Keratinocyte (primary cell): ENCODE results near the gene LAMA1.
"Not testable (repeated sequence)": the region's sequence is repeated elsewhere in the genome, so short reads cannot be mapped to it uniquely, and the experiment has no call there.

Experiments used
- CTCF ChIP-seq, 3 experiments: IDR thresholded peaks in 1 of 3; conservative IDR thresholded peaks in 1 of 3; optimal IDR thresholded peaks in 1 of 3; 2 replicates in 2 of 3; 3 replicates in 1 of 3; pipeline versions ENCODE3 to v1.5.1; 2011; ENCODE audit warnings: low read length in 3 of 3, mild to moderate bottlenecking in 3 of 3, moderate library complexity in 2 of 3, control low read depth in 1 of 3, inconsistent platforms in 1 of 3; ENCODE audit not compliant: insufficient read depth in 2 of 3; ENCODE audit errors: extremely low read depth in 1 of 3
- EZH2 ChIP-seq: IDR thresholded peaks from one replicate; pipeline ENCODE4 v1.6.1; 2012; ENCODE audit warnings: inconsistent platforms, mild to moderate bottlenecking, low read length, moderate library complexity

DNA sequence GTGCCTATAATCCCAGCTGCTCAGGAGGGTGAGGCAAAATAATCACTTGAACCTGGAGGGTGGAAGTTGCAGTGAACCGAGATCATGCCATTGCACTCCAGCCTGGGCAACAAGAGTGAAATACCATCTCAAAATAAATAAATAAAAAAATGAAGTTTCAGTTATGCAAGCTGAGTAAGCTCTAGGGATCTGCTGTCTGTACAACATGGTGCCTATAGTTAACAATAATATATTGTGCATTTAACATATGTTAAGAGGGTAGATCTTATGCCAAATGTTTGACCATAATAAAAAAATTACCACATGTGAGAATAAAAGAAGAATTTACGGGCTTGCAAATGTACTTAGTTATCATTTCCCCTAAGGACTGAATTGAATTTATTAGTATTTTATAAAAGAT lies 179.2 kb downstream of the LAMA1 start:
- not testable (repeated sequence) for TF ChIP-seq EZH2; CTCF (optimal IDR thresholded peaks at IDR 0.05 in 1 of 3, IDR thresholded peaks at IDR 0.05 in 1 of 3, conservative IDR thresholded peaks at IDR 0.05 in 1 of 3; ENCODE audit: extremely low read depth in 1 of 3, insufficient read depth in 2 of 3, low read length in 3 of 3)
